ENCODE measurements around the gene CDC16. TPM values are rescaled to one million over a fixed set of nuclear protein-coding genes. Genes with fewer than 3 reads are reported as not detected.

CDC16 gene
- total and polyA plus RNA-seq, 9 of the 15 experiments (the other 6 are each of a cell fraction or from before 2014, with no cell fraction given), result 23.2 to 102 (median 51.6) TPM

DNA sequence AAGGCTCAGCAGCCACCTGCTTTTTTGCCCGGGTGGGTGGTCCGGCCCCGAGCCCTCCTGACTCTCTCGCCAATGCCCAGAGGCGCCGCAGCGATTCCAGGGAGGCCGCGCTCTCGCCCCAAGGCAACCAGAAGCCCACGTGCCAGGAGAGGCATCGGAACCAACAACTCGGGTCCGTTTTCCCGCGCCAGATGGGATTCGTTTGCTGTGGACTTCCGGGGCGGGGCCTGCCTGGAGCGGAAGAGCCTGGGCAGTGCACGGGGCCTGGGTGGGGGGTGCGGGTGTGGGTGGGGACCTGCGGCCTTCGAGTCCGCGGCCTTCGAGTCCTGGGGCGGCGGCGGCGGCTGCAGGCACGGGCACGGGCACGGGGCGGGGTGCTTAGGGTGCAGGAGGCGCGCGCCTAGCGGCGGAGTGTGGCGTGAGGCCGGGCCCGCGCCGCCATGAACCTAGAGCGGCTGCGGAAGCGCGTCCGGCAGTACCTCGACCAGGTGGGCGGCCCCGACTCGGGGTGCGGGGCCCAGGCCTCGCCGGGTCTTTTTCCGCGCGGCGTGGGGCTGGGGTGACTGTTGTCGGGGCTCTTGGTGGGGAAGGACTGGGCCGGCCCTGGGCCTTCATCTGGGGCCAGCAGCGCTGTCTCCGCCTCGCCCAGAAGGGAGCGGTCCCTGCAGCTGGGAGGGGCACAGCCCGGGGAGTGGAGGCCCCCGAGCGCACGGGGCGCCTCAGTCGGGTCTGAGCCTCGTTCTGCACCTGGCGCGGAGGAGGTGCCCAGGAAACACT is at the start of gene CDC16 (continued):
- peak; percentile 51 for TF ChIP-seq HMGN3 (IDR thresholded peaks at IDR 0.05; ENCODE audit: borderline replicate concordance, extremely low read depth, insufficient read length, low read depth, low read length)
- no peak; the same call in 1 of the 2 replicates for TF ChIP-seq STAT5A (IDR thresholded peaks at IDR 0.05; ENCODE audit: borderline replicate concordance, low read length)
- peak; percentile 61 for TF ChIP-seq CXXC5 (CRISPR knock-in tag; IDR thresholded peaks at IDR 0.05)
- 0 out of 2 replicates have a peak, but pooled peaks have one; percentile 37 for TF ChIP-seq DIDO1 (tag; IDR thresholded peaks at IDR 0.05; ENCODE audit: low read depth)
- no peak for TF ChIP-seq CEBPB (tag; IDR thresholded peaks at IDR 0.05)
- TF ChIP-seq, protein P1, sequence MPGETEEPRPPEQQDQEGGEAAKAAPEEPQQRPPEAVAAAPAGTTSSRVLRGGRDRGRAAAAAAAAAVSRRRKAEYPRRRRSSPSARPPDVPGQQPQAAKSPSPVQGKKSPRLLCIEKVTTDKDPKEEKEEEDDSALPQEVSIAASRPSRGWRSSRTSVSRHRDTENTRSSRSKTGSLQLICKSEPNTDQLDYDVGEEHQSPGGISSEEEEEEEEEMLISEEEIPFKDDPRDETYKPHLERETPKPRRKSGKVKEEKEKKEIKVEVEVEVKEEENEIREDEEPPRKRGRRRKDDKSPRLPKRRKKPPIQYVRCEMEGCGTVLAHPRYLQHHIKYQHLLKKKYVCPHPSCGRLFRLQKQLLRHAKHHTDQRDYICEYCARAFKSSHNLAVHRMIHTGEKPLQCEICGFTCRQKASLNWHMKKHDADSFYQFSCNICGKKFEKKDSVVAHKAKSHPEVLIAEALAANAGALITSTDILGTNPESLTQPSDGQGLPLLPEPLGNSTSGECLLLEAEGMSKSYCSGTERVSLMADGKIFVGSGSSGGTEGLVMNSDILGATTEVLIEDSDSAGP (CRISPR knock-in tag; IDR thresholded peaks at IDR 0.05), result no peak
- TF ChIP-seq, protein P2, sequence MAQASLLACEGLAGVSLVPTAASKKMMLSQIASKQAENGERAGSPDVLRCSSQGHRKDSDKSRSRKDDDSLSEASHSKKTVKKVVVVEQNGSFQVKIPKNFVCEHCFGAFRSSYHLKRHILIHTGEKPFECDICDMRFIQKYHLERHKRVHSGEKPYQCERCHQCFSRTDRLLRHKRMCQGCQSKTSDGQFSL (CRISPR knock-in tag; IDR thresholded peaks at IDR 0.05), result peak; percentile 96
- TF ChIP-seq, protein P2 (tag; IDR thresholded peaks at IDR 0.05), result peak in 1 of 2 experiments; percentile 97; a peak in 2 of 4 replicates
- no peak for TF ChIP-seq RBM34 (IDR thresholded peaks at IDR 0.05; ENCODE audit: borderline replicate concordance, insufficient read depth, low read length)
- no peak for TF ChIP-seq ZNF586 (CRISPR knock-in tag; conservative IDR thresholded peaks at IDR 0.05)
- TF ChIP-seq SNIP1 (IDR thresholded peaks at IDR 0.05; ENCODE audit: low read depth), result no peak
- no peak for TF ChIP-seq DNMT1 (IDR thresholded peaks at IDR 0.05)
- peak; percentile 87 for TF ChIP-seq ZNF589 (CRISPR knock-in tag; IDR thresholded peaks at IDR 0.05; ENCODE audit: low read depth)
- no peak for TF ChIP-seq HSF4 (CRISPR knock-in tag; IDR thresholded peaks at IDR 0.05; ENCODE audit: borderline replicate concordance)
- no peak for TF ChIP-seq THRAP3 (IDR thresholded peaks at IDR 0.05; ENCODE audit: borderline replicate concordance)
- TF ChIP-seq DACH1 (IDR thresholded peaks at IDR 0.05; ENCODE audit: partially characterized antibody), result no peak
- TF ChIP-seq ARID1B (IDR thresholded peaks at IDR 0.05), result no peak
- no peak for TF ChIP-seq SMC3 (conservative IDR thresholded peaks at IDR 0.05; ENCODE audit: insufficient read depth, low read depth, low read length)
- TF ChIP-seq MEF2D (tag; conservative IDR thresholded peaks at IDR 0.05; ENCODE audit: low read depth), result no peak
- no peak for TF ChIP-seq ZSCAN29 (IDR thresholded peaks at IDR 0.05)
- TF ChIP-seq, protein P3, sequence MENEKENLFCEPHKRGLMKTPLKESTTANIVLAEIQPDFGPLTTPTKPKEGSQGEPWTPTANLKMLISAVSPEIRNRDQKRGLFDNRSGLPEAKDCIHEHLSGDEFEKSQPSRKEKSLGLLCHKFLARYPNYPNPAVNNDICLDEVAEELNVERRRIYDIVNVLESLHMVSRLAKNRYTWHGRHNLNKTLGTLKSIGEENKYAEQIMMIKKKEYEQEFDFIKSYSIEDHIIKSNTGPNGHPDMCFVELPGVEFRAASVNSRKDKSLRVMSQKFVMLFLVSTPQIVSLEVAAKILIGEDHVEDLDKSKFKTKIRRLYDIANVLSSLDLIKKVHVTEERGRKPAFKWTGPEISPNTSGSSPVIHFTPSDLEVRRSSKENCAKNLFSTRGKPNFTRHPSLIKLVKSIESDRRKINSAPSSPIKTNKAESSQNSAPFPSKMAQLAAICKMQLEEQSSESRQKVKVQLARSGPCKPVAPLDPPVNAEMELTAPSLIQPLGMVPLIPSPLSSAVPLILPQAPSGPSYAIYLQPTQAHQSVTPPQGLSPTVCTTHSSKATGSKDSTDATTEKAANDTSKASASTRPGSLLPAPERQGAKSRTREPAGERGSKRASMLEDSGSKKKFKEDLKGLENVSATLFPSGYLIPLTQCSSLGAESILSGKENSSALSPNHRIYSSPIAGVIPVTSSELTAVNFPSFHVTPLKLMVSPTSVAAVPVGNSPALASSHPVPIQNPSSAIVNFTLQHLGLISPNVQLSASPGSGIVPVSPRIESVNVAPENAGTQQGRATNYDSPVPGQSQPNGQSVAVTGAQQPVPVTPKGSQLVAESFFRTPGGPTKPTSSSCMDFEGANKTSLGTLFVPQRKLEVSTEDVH (IDR thresholded peaks at IDR 0.05; ENCODE audit: low read depth, partially characterized antibody), result peak; percentile 81
- TF ChIP-seq LCOR (CRISPR knock-in tag; IDR thresholded peaks at IDR 0.05), result peak; percentile 95
- 0 out of 2 replicates have a peak, but pooled peaks have one; percentile 30 for TF ChIP-seq POLR2AphosphoS5 (IDR thresholded peaks at IDR 0.05; ENCODE audit: control insufficient read depth, insufficient read depth, low read depth, low read length)
- TF ChIP-seq PHF20 (IDR thresholded peaks at IDR 0.05; ENCODE audit: partially characterized antibody), result peak; percentile 50
